NT2/D1 (cell line): ENCODE measurements around the gene ARRB1.

Source experiments
- DNase-seq: peaks from one replicate; pipeline ENCODE4 v3.0.0-alpha.2; 2011; ENCODE audit warnings: low read depth, low spot score
- H3K27me3 ChIP-seq: 2 replicates; pipeline ENCODE4 v1.6.0; 2011; ENCODE audit warnings: mild to moderate bottlenecking; ENCODE audit not compliant: insufficient read length, insufficient read depth
- H3K36me3 ChIP-seq: 2 replicates; pipeline ENCODE4 v1.6.1; 2011; ENCODE audit warnings: mild to moderate bottlenecking, low read length, mixed read lengths; ENCODE audit not compliant: insufficient read depth, insufficient read length
- H3K4me1 ChIP-seq: 2 replicates; pipeline ENCODE4 v1.5.1; 2011; ENCODE audit not compliant: insufficient read depth, insufficient read length
- H3K4me3 ChIP-seq: 2 replicates; pipeline ENCODE4 v1.5.1; 2011; ENCODE audit warnings: low read depth; ENCODE audit not compliant: insufficient read length
- H3K9ac ChIP-seq: 2 replicates; pipeline ENCODE4 v1.6.0; 2011; ENCODE audit warnings: low read depth; ENCODE audit not compliant: insufficient read length
- H3K9me3 ChIP-seq: 2 replicates; pipeline ENCODE4 v1.5.1; 2011; ENCODE audit warnings: mild to moderate bottlenecking, low read length; ENCODE audit not compliant: insufficient read depth
- SUZ12 ChIP-seq: IDR thresholded peaks from 2 replicates; pipeline ENCODE4 v1.6.1; 2011; ENCODE audit not compliant: insufficient read length, insufficient read depth; ENCODE audit errors: extremely low read depth
- YY1 ChIP-seq: IDR thresholded peaks from 2 replicates; pipeline ENCODE4 v1.6.1; 2011; ENCODE audit not compliant: insufficient read length, insufficient read depth
- ZNF274 ChIP-seq: IDR thresholded peaks from 2 replicates; pipeline ENCODE4 v1.6.1; 2011; ENCODE audit warnings: mild to moderate bottlenecking, low read depth, low read length

ARRB1 gene

GRCh38 chr11:75291741-75292140, 59.7 kb downstream of the ARRB1 start:
- Histone ChIP-seq H3K27me3 (no peaks in the 10 kb centered on the region), H3K9me3 (no peaks in the 10 kb centered on the region), H3K36me3 (peaks cover 41% of the 10 kb centered on the region), H3K9ac (no peak overlapping the region), H3K4me3 (no peak overlapping the region), H3K4me1 (peaks cover 2% of the 10 kb centered on the region)
- DNase-seq, result no peak
- no peak for TF ChIP-seq ZNF274
- TF ChIP-seq YY1, result no peak

DNA sequence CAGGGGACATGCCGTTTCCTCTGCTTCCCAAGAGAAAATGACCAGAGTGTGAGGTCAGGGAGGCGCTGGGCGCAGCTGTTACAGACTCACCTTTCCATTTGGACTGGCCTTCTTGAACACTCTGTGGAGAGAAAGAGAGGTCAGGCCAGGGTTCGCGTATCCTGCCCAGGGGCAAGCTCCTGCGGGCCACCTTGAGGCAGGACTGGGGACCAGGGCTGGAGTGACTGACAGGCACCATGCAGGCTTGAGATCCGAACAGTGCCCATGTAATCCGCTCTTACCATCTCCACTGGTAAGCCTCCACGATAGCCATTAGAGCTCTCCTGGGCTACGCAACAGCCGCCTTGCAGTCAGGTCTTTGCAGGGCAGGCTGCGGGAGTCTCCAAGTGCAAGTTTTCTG, 61.5 kb downstream of the ARRB1 start:
- TF ChIP-seq SUZ12 (no peak), ZNF274 (no peak), YY1 (no peak)
- H3K9ac ChIP-seq, result no peak overlapping the region
- peaks cover 52% of the 10 kb centered on the region for H3K36me3 ChIP-seq
- no peaks in the 10 kb centered on the region for H3K9me3 ChIP-seq
- no peak for DNase-seq
- no peaks in the 10 kb centered on the region for H3K27me3 ChIP-seq
- no peak overlapping the region for H3K4me3 ChIP-seq
- peaks cover 2% of the 10 kb centered on the region for H3K4me1 ChIP-seq

DNA sequence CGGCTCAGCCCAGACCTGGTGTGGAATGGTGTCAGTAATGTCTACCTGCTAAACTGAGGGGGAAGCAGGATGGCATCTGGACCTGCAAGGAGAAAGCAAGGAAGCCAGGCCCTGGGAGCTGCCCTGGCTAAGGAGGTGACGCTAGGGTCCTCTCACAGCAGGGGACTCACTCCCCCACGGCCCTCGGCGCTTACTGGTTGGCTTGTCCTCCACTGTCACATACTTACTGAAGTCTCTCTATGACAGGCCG, 62.0 kb downstream of the ARRB1 start:
- no peaks in the 10 kb centered on the region for H3K27me3 ChIP-seq
- no peak overlapping the region for H3K9ac ChIP-seq
- no peak for DNase-seq
- no peak overlapping the region for H3K4me3 ChIP-seq
- TF ChIP-seq SUZ12 (no peak), ZNF274 (no peak)
- no peaks in the 10 kb centered on the region for H3K9me3 ChIP-seq
- H3K4me1 ChIP-seq, result peaks cover 2% of the 10 kb centered on the region
- peaks cover 54% of the 10 kb centered on the region for H3K36me3 ChIP-seq

GRCh38 chr11:75287579-75287978, 63.9 kb downstream of the ARRB1 start:
- Histone ChIP-seq H3K9me3 (no peaks in the 10 kb centered on the region), H3K4me1 (peaks cover 11% of the 10 kb centered on the region), H3K36me3 (peaks cover 70% of the 10 kb centered on the region), H3K9ac (no peak overlapping the region), H3K4me3 (no peak overlapping the region), H3K27me3 (no peaks in the 10 kb centered on the region)
- DNase-seq, result no peak
- TF ChIP-seq YY1 (no peak), ZNF274 (no peak), SUZ12 (no peak)

DNA sequence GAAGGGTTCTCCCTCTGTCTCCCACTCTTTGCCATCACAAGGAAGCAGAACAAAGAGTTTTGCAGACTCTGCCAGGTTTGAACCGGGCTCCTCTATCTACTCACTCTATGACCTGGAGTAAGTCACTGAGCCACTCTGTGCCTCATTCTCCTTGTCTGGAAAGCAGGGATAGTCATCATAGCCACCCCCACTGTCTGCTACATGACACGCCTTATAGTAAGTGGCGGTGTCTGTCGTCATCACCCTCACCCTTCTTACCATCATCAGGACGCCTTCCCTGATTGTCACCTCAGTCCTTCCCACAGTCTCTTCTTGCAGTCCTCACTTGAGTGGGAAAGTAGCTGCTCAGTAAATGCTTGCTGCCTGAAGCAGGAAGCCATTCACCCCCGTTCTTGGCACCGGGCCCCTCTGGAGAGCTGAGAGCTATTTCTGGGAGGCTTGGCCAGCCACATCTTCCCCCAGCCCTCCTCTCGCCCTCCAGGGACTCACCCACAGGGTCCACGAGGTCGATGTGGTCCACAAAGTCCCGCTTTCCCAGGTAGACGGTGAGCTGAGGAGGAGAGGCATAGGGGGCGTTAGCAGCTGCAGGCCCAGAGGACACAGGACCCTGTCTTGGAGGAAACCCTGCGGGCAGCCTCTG, 64.5 kb downstream of the ARRB1 start:
- H3K9me3 ChIP-seq, result no peaks in the 10 kb centered on the region
- peaks cover 11% of the 10 kb centered on the region for H3K4me1 ChIP-seq
- H3K9ac ChIP-seq, result no peak overlapping the region
- H3K27me3 ChIP-seq, result no peaks in the 10 kb centered on the region
- no peak overlapping the region for H3K4me3 ChIP-seq
- peaks cover 73% of the 10 kb centered on the region for H3K36me3 ChIP-seq
- DNase-seq, result no peak
- TF ChIP-seq ZNF274, result no peak
- TF ChIP-seq SUZ12, result no peak
- TF ChIP-seq YY1, result no peak

DNA sequence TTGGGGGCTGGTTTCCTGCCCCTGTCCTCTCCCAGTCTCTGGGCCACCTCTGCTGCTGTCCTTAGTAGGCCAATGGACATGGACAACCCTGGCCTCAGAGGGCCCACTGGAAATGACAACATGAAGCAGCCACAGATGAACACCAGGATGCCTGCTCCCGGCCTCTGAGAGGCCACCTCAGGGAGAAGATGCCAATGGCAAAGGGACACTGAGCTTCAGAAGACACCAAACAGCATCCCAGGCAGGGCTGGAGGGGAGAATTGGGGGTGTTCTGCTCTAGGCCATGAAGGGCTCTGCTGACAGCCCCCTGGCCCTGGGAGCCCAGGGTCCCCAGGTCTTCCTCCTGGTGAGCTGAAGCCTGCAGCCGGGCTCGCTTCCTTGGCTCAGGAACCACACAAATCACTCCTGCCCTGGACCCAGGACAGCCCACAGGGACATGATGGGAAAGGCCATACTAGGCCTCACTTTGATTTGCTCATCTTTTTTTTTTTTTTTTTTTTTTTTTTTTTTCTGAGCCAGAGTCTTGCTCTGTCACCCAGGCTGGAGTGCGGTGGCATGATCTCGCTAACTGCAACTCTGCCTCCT, 65.6 kb downstream of the ARRB1 start:
- no peak for TF ChIP-seq ZNF274
- TF ChIP-seq YY1, result no peak
- TF ChIP-seq SUZ12, result no peak
- H3K4me3 ChIP-seq, result no peak overlapping the region
- H3K36me3 ChIP-seq, result peaks cover 78% of the 10 kb centered on the region
- H3K4me1 ChIP-seq, result peaks cover 11% of the 10 kb centered on the region
- DNase-seq, result no peak
- H3K9ac ChIP-seq, result no peak overlapping the region
- no peaks in the 10 kb centered on the region for H3K27me3 ChIP-seq
- no peaks in the 10 kb centered on the region for H3K9me3 ChIP-seq

DNA sequence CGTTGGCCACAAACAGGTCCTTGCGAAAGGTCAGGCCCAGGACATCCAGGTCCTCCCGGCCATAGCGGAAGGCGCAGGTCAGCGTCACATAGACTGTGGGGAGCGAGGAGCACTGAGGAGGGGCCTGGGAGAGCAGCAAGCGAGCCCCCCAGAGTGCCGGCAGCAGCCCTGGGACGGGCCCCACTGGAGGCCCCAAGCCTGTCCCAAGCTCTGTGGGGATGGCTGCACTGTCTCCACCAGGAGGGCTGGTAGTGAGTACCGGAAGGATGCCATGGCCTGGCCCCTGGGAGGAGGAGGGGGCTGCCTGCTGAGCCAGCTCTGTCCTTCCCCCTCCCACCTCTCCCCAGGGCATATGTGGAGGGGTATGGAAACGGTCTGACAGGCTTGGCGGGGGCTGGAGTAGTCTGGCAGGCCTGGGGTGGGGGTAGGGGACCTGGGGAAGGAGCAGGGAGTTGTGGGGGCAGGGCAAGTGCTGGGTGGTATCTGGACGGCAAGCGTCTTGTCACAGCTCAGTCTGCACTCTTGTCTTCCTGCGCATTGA, 68.0 kb downstream of the ARRB1 start:
- peaks cover 81% of the 10 kb centered on the region for H3K36me3 ChIP-seq
- DNase-seq, result no peak

More for the DNA sequence above, 68.0 kb downstream of the ARRB1 start:
- H3K4me3 ChIP-seq, result no peak overlapping the region
- no peaks in the 10 kb centered on the region for H3K27me3 ChIP-seq
- H3K9ac ChIP-seq, result peak overlapping the region; percentile 4
- peaks cover 14% of the 10 kb centered on the region for H3K4me1 ChIP-seq
- TF ChIP-seq ZNF274, result no peak
- no peak for TF ChIP-seq SUZ12
- TF ChIP-seq YY1, result no peak
- H3K9me3 ChIP-seq, result no peaks in the 10 kb centered on the region
